ENCODE results near the gene TMEM14A. TPM values are rescaled to one million over a fixed set of nuclear protein-coding genes. Genes with fewer than 3 reads are reported as not detected.
"Not testable (repeated sequence)": the region's sequence is repeated elsewhere in the genome, so short reads cannot be mapped to it uniquely, and the experiment has no call there.

TMEM14A gene
- total RNA-seq, 2 donors from 2014 or later = 12.1 to 18.1 TPM

DNA sequence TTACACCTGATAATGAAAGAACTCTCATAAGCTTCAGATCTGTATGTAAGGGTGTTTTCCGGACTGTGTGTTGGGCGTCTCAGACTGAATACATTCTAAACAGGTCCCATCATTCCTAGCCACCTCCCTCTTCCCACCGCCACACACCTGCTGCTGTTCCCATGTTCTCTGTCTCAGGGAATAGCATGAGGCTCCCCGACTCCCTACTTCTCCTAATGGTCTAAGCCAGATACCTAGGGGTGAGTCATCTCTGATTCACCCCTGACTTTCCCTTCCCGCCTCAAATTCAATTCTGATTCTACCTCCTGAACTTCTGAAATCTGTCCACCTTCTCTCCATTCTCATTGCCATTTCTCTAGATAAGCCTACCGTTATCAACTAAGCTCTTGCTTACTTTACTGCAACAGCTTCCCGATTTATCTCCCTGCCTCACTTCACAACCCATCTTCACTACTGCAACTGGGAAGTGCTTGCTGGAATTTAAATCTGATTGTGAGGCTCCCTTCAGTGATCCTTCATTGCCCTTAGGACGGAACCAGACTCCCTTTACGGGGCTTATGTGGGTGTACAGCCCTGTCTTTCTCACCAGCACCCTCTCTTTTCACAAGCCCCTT, 1.6 kb downstream of the TMEM14A start:
- DNase-seq (ENCODE audit: low spot score in 2 of 2) = no peak
- Mint-ChIP-seq H3K36me3 (peaks cover 5 to 6% of the 10 kb centered on the region in 2 donors), H3K9me3 (no peaks in the 10 kb centered on the region), H3K27ac (no peak overlapping the region)
- ATAC-seq = peak in 1 of 2 donors; percentile 23

DNA sequence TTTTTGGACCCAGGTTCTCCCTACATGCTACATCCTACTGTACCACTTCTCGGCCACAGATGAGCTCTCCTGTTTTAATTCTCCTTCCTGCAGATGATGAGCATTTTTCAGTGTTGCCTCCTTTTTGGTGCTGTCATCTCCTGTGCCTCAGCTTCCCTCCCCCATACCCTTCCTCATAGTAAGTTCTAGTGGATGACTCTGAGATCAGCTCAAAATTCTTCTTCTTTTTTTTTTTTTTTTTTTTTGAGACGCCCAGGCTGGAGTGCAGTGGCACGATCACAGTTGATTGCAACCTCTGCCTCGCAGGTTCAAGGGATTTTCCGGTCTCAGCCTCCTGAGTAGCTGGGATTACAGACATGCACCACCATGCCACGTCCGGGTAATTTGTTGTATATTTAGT, 3.8 kb downstream of the TMEM14A start:
- H3K27ac Mint-ChIP-seq = no peak overlapping the region

DNA sequence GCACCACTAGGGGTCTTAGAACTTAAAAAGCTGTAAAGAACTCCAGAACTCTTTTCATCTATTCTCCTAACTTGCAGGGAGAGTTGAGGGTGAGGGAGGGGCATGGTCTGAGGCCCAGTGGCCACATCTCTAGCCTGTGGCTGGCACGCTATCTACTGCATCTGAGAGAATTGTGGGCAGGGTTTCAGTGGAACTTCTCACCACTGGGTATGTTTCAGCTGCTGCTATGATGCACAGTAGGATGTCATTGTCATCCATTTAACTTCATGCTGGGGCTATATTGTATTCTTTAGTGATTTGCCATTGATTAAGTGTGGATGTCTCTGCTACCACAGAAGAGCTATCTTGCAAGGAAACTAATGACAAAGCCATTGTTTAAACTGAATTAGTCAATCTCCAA, 4.5 kb downstream of the TMEM14A start:
- Mint-ChIP-seq H3K27ac (no peak overlapping the region), H3K9me3 (no peaks in the 10 kb centered on the region), H3K36me3 (peaks cover 5 to 6% of the 10 kb centered on the region in 2 donors)
- ATAC-seq (no peak), DNase-seq (ENCODE audit: low spot score in 2 of 2) (no peak)

More for the DNA sequence above, 3.8 kb downstream of the TMEM14A start:
- DNase-seq (ENCODE audit: low spot score in 2 of 2) = no peak
- Mint-ChIP-seq H3K9me3 (no peaks in the 10 kb centered on the region), H3K36me3 (peaks cover 5 to 6% of the 10 kb centered on the region in 2 donors)
- ATAC-seq = no peak

DNA sequence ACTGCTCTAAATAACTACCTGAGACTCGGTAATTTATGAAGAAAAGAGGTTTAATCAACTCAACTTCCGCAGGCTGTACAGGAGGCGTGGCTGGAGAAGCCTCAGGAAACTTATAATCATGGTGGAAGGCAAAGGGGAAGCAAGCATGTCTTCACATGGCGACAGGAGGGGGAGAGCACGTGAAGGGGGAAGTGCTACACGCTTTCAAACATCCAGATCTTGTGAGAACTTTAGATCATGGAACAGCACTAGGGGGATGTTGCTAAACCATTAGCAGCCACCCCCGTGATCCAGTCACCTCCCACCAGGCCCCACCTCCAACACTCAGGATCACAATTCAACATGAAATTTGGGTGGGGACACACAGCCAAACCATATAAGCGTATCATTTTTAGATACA, 5.7 kb downstream of the TMEM14A start:
- DNase-seq (ENCODE audit: low spot score in 2 of 2); H3K9me3 Mint-ChIP-seq; H3K27ac Mint-ChIP-seq; H3K36me3 Mint-ChIP-seq; ATAC-seq: not testable (repeated sequence)

DNA sequence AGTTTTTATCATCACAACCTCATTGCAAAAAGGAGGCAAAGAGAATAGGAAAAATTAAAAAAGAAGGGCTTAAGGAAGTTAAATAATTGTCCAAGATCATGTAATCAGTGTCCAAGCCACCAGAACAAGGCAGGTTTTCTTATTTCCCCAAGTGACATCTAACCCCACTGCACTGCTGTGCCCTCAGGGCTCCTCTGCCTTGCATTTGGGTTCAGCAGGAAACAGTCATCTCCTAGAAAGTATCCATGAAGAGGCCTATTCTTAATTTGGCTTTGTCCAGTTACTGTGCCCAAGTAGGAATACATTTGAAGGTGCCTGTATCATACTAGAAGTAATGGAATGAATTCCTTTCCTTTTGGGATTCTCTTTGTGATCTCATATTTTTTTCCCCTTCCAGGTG, 10.5 kb downstream of the TMEM14A start:
- no peak for DNase-seq (ENCODE audit: low spot score in 2 of 2)
- no peak for ATAC-seq
- Mint-ChIP-seq H3K9me3 (no peaks in the 10 kb centered on the region), H3K27ac (no peak overlapping the region), H3K36me3 (peaks cover 0 to 11% of the 10 kb centered on the region in 2 donors)

DNA sequence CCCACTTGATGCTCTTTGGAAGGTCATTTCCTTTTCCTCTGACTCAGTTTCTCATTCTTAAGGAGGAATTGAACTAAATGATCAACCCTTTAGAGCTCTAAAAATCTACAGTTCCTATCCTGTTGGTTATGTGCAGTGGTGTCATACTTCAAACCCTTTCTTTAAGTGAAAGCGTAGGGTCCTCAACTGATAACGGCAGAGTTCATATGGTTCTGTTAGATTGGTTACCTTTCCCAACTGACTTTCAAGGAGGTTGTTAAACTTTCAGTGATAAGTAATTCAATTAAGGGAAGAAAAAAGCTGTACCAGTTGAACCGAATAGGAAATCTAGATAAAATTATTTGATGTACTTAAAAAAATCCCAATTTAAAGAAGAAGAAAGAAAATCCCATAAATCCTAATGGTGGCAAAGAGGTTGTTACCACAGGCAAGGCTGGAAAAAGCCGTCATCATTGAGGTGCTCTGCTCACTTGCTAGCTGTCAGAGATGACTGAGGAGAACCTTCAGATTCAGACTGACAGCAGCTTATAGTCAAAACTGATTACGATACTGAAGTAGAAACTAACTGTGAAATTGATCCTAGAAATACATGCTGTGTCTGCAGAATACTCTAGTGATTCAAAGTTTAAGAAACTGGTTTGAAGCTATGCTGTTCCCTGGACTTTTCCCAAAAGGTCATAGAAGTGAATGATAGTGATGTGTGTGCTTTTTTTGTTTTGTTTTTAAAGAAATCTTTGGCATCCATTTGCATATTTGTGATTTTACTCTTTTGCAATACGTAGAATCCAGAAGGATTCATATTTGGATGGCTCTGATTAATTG, 16.2 kb downstream of the TMEM14A start:
- H3K9me3 Mint-ChIP-seq = peaks cover 0 to 4% of the 10 kb centered on the region in 2 donors
- DNase-seq (ENCODE audit: low spot score in 2 of 2) = no peak
- no peak overlapping the region for H3K27ac Mint-ChIP-seq
- H3K36me3 Mint-ChIP-seq = peaks cover 0 to 11% of the 10 kb centered on the region in 2 donors
- no peak for ATAC-seq

DNA sequence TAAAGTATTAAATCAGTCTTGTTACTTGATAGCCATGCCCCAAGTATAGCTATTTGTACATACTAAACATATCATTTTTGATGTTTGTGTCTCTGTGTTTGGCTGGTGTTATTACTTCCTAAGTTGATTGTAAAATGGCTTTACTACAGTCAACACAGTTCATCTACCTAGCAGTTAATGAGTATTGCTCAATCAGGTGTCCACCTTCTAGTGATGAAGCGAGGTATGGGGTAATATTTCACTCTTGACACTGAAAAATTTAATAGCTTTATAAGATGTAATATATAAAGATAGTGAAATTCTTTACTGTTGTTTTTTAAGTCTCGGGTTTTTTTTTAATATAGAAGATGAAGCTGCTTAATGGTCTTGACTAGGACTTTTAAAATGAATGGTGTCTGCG, 18.9 kb downstream of the TMEM14A start:
- H3K9me3 Mint-ChIP-seq = peaks cover 0 to 4% of the 10 kb centered on the region in 2 donors

DNA sequence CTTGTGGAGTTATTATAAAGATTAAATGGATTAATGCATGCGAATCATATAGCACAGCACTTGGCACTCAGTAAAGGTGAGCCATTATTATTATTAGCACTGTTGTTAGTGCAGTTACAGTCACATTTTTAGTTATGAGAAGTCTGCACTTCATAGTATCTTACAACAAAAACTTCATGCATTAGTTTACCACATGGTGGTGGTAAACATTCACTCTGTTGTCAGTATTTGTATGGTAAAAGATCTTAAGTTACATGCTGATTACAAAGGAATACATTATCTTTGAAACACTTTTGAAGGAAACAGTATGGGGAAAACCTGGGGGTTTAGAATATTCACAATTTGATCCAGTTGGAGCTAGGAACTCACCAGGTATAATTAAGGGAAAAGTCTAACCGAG, 20.8 kb downstream of the TMEM14A start:
- Mint-ChIP-seq H3K27ac (no peak overlapping the region), H3K36me3 (peaks cover 0 to 5% of the 10 kb centered on the region in 2 donors), H3K9me3 (peaks cover 0 to 4% of the 10 kb centered on the region in 2 donors)
- no peak for DNase-seq (ENCODE audit: low spot score in 2 of 2)
- ATAC-seq = no peak

More for the DNA sequence above, 18.9 kb downstream of the TMEM14A start:
- peaks cover 0 to 9% of the 10 kb centered on the region in 2 donors for H3K36me3 Mint-ChIP-seq
- DNase-seq (ENCODE audit: low spot score in 2 of 2) = no peak
- H3K27ac Mint-ChIP-seq = no peak overlapping the region
- no peak for ATAC-seq

DNA sequence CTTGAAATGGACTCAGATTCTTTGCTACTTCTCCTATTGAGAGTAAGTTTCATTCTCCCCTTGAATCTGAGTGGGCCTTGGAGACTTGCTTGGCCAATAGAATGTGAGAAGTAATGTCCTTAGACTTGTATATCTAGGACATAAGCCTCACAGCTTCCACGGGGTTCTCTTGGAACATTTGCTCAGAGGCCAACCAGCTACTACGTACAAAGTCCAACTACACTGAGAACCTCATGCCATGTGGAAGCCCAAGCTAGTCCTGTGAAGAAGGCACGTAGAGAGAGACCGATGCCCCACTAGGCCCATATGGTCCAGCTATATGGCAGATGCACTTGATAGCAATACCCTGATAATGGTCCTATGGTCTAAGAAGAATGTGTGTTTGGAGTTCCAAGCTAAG, 22.9 kb downstream of the TMEM14A start:
- DNase-seq (ENCODE audit: low spot score in 2 of 2) (no peak), ATAC-seq (no peak)
- Mint-ChIP-seq H3K9me3 (peaks cover 0 to under 1% of the 10 kb centered on the region in 2 donors), H3K27ac (no peak overlapping the region), H3K36me3 (peaks cover 0 to under 1% of the 10 kb centered on the region in 2 donors)

DNA sequence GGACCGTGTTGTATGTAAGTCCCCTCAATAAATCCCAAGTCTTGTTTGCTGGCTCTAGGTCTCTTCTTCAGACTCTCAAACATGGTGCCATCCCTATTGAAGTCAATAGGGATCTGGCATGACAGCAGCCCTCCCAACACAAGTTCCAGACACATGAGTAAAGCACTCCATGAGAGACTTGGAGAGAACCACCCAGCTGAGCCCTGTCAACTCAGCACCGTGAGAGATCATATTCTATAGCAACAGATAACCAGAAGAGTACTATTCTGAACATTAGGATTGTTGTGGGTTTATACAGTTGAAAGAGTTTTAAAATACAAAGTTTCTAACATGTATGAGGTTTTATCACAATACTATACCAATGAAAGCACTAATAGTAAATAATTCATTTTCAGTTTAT, 23.5 kb downstream of the TMEM14A start:
- no peaks in the 10 kb centered on the region for H3K9me3 Mint-ChIP-seq
- no peak for ATAC-seq
- no peaks in the 10 kb centered on the region for H3K36me3 Mint-ChIP-seq

DNA sequence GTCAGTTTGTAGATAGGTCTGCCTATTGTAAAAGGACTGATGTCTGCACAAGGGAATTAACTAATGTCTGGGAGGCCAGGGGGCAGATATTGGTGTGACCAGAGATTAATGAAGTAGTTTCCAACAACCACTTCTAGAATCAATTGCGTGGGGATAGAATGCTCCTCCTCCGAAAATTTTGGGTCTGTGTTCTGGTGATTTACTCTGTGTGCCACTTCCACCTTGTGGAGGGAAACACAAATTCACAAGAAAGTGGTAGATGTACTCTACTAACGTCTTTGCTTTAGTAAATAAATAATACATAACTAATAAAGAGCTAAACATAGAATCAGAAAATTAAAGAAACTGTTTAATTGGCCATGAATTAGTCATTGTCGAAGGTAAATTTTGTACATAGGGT, 25.5 kb downstream of the TMEM14A start:
- H3K36me3 Mint-ChIP-seq = no peaks in the 10 kb centered on the region
- ATAC-seq (no peak), DNase-seq (ENCODE audit: low spot score in 2 of 2) (no peak)
- no peaks in the 10 kb centered on the region for H3K9me3 Mint-ChIP-seq
- no peak overlapping the region for H3K27ac Mint-ChIP-seq

More for the DNA sequence above, 23.5 kb downstream of the TMEM14A start:
- no peak for DNase-seq (ENCODE audit: low spot score in 2 of 2)
- H3K27ac Mint-ChIP-seq = no peak overlapping the region

DNA sequence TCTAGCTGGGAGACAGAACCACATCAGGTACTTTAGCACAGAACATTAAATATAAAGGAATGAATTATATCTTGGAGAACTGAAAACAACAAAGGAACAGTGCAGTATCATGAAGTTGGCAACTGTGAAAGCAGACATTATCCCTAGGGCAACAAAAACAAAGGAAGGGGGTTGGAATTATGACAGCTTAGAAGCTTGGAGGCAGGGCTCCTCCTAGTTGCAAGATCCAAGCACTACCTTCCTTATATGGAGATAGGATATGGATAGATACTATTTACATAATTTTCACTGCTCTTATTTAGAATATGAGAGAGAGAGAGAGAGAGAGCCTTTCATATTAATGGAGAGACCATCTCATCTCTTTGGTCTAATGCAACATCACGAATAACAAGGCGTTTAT, 27.0 kb downstream of the TMEM14A start:
- H3K27ac Mint-ChIP-seq = no peak overlapping the region
- no peaks in the 10 kb centered on the region for H3K36me3 Mint-ChIP-seq
- H3K9me3 Mint-ChIP-seq = no peaks in the 10 kb centered on the region
- no peak for ATAC-seq
- DNase-seq (ENCODE audit: low spot score in 2 of 2) = no peak

DNA sequence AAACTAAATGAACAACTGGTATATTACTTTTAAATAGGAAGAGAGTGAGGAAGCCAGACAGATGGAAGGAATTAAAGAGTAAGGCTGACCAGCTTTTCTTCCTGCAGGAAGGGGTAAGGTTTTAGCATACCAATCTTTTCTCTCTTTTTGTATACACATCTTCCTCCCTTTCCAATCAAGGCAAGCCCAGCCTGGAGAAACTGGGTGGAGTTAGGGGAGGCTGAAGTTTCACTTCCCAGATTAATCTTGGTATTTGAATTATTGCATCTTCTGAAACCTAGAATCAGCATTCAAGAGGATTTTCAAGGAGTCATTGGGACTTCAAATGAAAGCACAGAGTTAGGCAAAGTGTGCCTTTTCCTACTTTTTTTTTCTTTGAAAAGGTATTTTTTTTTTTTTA, 33.1 kb downstream of the TMEM14A start:
- peaks cover 0 to 6% of the 10 kb centered on the region in 2 donors for H3K9me3 Mint-ChIP-seq
- DNase-seq (ENCODE audit: low spot score in 2 of 2) (no peak), ATAC-seq (no peak)
- H3K27ac Mint-ChIP-seq = no peak overlapping the region
- H3K36me3 Mint-ChIP-seq = no peaks in the 10 kb centered on the region

DNA sequence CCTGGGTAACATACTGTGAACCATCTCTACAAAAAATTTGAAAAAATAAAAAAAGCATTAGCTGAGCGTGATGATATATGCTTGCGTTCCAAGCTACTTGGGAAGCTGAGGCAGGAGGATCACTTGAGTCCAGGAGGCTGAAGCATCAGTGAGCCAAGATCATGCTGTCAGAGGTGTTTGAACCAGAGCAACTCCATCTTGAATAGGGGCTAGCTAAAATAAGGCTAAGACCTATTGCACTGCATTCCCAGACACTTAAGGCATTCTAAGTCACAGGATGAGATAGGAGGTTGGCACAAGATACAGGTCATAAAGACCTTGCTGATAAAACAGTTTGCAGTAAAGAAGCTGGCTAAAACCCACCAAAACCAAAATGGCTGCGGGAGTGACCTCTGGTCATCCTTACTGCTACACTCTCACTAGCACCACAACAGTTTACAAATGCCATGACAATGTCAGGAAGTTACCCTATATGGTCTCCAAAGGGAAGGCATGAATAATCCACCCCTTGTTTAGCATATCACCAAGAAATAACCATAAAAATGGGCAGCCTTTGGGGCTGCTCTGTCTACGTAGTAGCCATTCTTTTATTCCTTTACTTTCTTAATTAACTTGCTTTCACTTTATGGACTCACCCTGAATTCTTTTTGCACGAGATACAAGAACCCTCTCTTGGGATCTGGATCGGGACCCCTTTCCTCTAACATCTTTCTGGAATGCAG, 34.0 kb downstream of the TMEM14A start:
- not testable (repeated sequence) for DNase-seq (ENCODE audit: low spot score in 2 of 2); H3K9me3 Mint-ChIP-seq; ATAC-seq; H3K27ac Mint-ChIP-seq; H3K36me3 Mint-ChIP-seq

DNA sequence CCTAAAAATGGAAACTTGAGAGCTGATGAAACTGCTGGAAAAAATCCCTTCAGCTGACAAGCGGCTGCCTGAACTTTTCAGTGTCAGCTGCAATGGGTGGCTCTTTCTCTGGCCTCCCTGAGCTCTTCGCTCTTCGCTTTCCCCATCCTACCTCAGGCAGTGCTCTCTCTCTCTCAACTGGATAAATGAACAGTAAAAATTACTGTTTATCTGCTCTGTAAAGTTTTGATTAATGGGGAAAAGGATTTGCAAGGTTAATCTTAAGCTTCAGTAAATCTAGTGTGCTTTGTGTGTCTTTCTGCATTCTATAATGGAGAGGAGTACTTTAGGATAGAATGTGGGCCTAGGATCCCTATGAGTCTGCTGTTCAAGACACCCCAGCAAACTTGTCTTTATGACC, 35.1 kb downstream of the TMEM14A start:
- Mint-ChIP-seq H3K27ac (no peak overlapping the region), H3K9me3 (peaks cover 0 to 6% of the 10 kb centered on the region in 2 donors), H3K36me3 (no peaks in the 10 kb centered on the region)
- ATAC-seq = no peak
- DNase-seq (ENCODE audit: low spot score in 2 of 2) = no peak

DNA sequence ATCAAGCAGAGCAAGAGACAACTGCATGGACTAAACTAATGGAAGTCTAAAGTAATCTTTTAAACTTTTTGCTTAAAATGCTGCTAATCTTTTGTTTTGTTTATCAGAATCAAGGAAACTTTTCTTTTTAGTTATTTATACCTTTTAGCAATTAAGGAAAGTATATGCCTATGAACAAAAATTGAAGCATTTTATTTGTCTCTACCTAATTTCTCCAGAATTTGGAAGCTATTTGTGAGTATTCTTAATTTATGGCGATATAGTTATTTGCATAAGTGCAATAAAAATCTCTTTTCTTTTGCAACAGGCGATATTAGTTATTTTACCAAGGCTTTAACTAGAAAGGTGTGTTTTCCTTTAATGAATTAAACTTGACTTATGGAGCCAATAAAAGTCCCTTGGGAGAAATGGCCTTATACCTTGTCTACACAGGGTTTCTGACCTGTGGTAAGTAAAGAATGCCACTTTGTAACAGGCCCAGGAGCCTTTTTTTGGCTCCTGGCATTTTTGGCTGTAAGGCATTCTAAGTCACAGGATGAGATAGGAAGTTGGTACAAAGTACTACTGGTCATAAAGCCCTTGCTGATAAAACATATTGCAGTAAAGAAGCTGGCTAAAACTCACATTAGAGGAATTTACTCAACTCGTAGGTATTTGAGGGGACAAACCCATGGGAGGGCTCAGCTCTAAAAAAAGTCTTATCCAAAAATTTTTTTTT, 37.2 kb downstream of the TMEM14A start:
- ATAC-seq = no peak
- H3K9me3 Mint-ChIP-seq = peaks cover 0 to 6% of the 10 kb centered on the region in 2 donors
- no peak for DNase-seq (ENCODE audit: low spot score in 2 of 2)
- H3K36me3 Mint-ChIP-seq = no peaks in the 10 kb centered on the region
- H3K27ac Mint-ChIP-seq = no peak overlapping the region

DNA sequence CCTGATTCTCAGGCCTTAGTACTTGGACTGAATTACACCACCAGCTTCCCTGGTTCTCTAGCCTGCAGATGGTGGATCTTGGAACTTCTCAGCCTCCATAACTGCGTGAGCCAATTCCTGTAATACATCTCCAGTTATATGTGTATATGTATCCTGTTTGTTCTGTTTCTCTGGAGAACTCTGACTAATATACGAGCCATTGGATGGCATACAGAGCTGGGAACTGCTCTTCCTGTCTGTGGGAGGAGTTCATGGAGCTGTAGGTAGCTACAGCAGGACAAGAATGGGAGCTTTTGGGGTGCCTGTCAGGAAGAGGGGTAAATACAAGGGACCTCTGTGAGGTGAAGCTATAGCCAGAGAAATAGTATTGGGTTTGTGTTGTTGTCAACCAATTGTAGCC, 41.2 kb downstream of the TMEM14A start:
- DNase-seq (ENCODE audit: low spot score in 2 of 2) (no peak), ATAC-seq (no peak)
- no peaks in the 10 kb centered on the region for H3K36me3 Mint-ChIP-seq
- no peak overlapping the region for H3K27ac Mint-ChIP-seq
- H3K9me3 Mint-ChIP-seq = peaks cover 0 to 3% of the 10 kb centered on the region in 2 donors
